A549 (cell line): Measurements from ENCODE around the gene GIPR. TPM values are rescaled to one million over a fixed set of nuclear protein-coding genes. Genes with fewer than 3 reads are reported as not detected.

Experiments used
- ATAC-seq, 2 experiments: fragments of 200-7000 bp in 1 of 2; fragments of >200 bp in 1 of 2; cut with Nextera tagmentation in 1 of 2; cut with Tn5 transposase in 1 of 2; 3 replicates each; pipeline versions ENCODE4 v1.8.0 to v1.9.1; 2018 to 2020; ENCODE audit warnings: mild to moderate bottlenecking in 1 of 2, moderate library complexity in 1 of 2
- CTCF ChIA-PET: fragments of 300-600 bp; sonication (Branson Sonifier 250); formaldehyde crosslinking; extraction: SDS; loops from one replicate; lab custom pipeline; 2021; ENCODE audit warnings: antibody characterized with exemption, inconsistent platforms; lab: Yijun Ruan, JAX
- POLR2A ChIA-PET: fragments of 350-600 bp; formaldehyde crosslinking; extraction: SDS; loops from one replicate; lab custom pipeline; 2021; ENCODE audit warnings: antibody characterized with exemption, inconsistent platforms; lab: Yijun Ruan, JAX
- DNase-seq, 2 experiments: peaks; one replicate each; pipeline versions ENCODE4 v3.0.0 to v3.0.0-alpha.2; 2011 to 2016; ENCODE audit warnings: low read depth in 1 of 2, low spot score in 1 of 2
- FAIRE-seq: peaks from 2 replicates; lab custom pipeline; 2011; peaks lifted over from hg19 to GRCh38; lab: Jason Lieb, UNC
- H3K27ac ChIP-seq, 2 experiments: fragments of >200 bp; sonication (Bioruptor Twin); formaldehyde crosslinking; 3 replicates each; pipeline ENCODE4 v1.5.1; 2016 to 2017
- H3K4me1 ChIP-seq: fragments of >200 bp; sonication (Bioruptor Twin); formaldehyde crosslinking; 3 replicates; pipeline ENCODE4 v1.6.1; 2016
- H3K4me2 ChIP-seq: fragments of >200 bp; sonication (Bioruptor Twin); formaldehyde crosslinking; 3 replicates; pipeline ENCODE4 v1.6.1; 2016
- H3K4me3 ChIP-seq: fragments of >200 bp; sonication (Bioruptor Twin); formaldehyde crosslinking; 3 replicates; pipeline ENCODE4 v1.5.1; 2016
- H3K9me3 ChIP-seq: fragments of >200 bp; sonication (Bioruptor Twin); formaldehyde crosslinking; 3 replicates; pipeline ENCODE4 v1.6.1; 2016
- CHD2 ChIP-seq: fragments of 150-350 bp; IDR thresholded peaks from 2 replicates; pipeline ENCODE4 v1.6.1; 2014; ENCODE audit warnings: low read length; ENCODE audit not compliant: partially characterized antibody
- EHF ChIP-seq: fragments of 250-450 bp; sonication (Bioruptor Pico); IDR thresholded peaks from 2 replicates; pipeline ENCODE4 v1.5.0; 2020; ENCODE audit warnings: mild to moderate bottlenecking
- GATA3 ChIP-seq: IDR thresholded peaks from 2 replicates; pipeline ENCODE4 v1.6.1; 2012; ENCODE audit warnings: borderline replicate concordance
- HOXB13 ChIP-seq: fragments of 250-450 bp; sonication (Bioruptor Pico); IDR thresholded peaks from 2 replicates; pipeline ENCODE4 v1.5.0; 2020; ENCODE audit warnings: low read depth, mild to moderate bottlenecking, moderate library complexity
- HOXB5 ChIP-seq: fragments of 250-450 bp; sonication (Bioruptor Pico); IDR thresholded peaks from 2 replicates; pipeline ENCODE4 v1.5.0; 2020; ENCODE audit warnings: mild to moderate bottlenecking, moderate library complexity
- JUN ChIP-seq, 2 experiments: fragments of >200 bp; sonication (Bioruptor Twin); formaldehyde crosslinking; IDR thresholded peaks; 2 replicates in 1 of 2; 3 replicates in 1 of 2; pipeline ENCODE4 v1.6.1; 2016 to 2017
- JUNB ChIP-seq: fragments of >200 bp; sonication (Bioruptor Twin); formaldehyde crosslinking; IDR thresholded peaks from 2 replicates; pipeline ENCODE4 v1.6.1; 2016
- MAFK ChIP-seq: fragments of 450-650 bp; IDR thresholded peaks from 2 replicates; pipeline ENCODE4 v1.6.1; 2014; ENCODE audit not compliant: partially characterized antibody
- MAZ ChIP-seq: fragments of 150-350 bp; IDR thresholded peaks from 2 replicates; pipeline ENCODE4 v1.6.1; 2014; ENCODE audit warnings: antibody characterized with exemption, low read depth, low read length, borderline replicate concordance
- MYC ChIP-seq: IDR thresholded peaks from 2 replicates; pipeline ENCODE4 v1.6.1; 2012; ENCODE audit warnings: mild to moderate bottlenecking, inconsistent platforms, low read length, improper control_type of control experiment, borderline replicate concordance
- PHF8 ChIP-seq: fragments of 200-600 bp; sonication (generic); IDR thresholded peaks from 2 replicates; pipeline ENCODE4 v1.6.1; 2016; ENCODE audit warnings: low read depth, mild to moderate bottlenecking, antibody characterized with exemption, moderate library complexity, borderline replicate concordance
- RAD21 ChIP-seq, 2 experiments: fragments of >200 bp in 1 of 2; sonication (Bioruptor Twin) in 1 of 2; formaldehyde crosslinking in 1 of 2; IDR thresholded peaks in 1 of 2; conservative IDR thresholded peaks in 1 of 2; 2 replicates in 1 of 2; 3 replicates in 1 of 2; pipeline ENCODE4 v1.6.1; 2012 to 2018; ENCODE audit warnings: inconsistent platforms in 1 of 2
- SMC3 ChIP-seq: fragments of >200 bp; sonication (Bioruptor Twin); formaldehyde crosslinking; IDR thresholded peaks from 3 replicates; pipeline ENCODE4 v1.6.1; 2018; ENCODE audit warnings: inconsistent platforms
- TFCP2L1 ChIP-seq: fragments of 250-450 bp; sonication (Bioruptor Pico); IDR thresholded peaks from 2 replicates; pipeline ENCODE4 v1.5.0; 2021; ENCODE audit warnings: mild to moderate bottlenecking
- WGBS: methylation state at CpG from one replicate; pipeline ENCODE4 v1.1.6; 2017; ENCODE audit errors: missing lambda C conversion rate; 5-methylcytosine and 5-hydroxymethylcytosine counted together
- polyA plus RNA-seq, 4 experiments: library from polyadenylated mRNA; depleted of rRNA in 3 of 4; stranded (reverse); fragments of >200 nt; fragmentation: RNase III in 1 of 4; extraction: RNeasy Plus Mini Kit Qiagen cat#74134 plus additional on column Dnase treatment in 1 of 4; gene quantifications; 2 replicates in 3 of 4; 3 replicates in 1 of 4; pipeline ENCODE4 v1.2.3, GENCODE V29; 2011 to 2017
- TF ChIP-seq, protein P1 (sequence below): fragments of >200 bp; sonication (Bioruptor Twin); formaldehyde crosslinking; IDR thresholded peaks from 3 replicates; pipeline ENCODE4 v1.6.1; 2016
- TF ChIP-seq, protein P2 (sequence below): IDR thresholded peaks from 2 replicates; pipeline ENCODE4 v1.6.1; 2012
- TF ChIP-seq, protein P3 (sequence below): fragments of 150-350 bp; IDR thresholded peaks from 2 replicates; pipeline ENCODE4 v1.6.1; 2014; ENCODE audit warnings: low read depth, mild to moderate bottlenecking, low read length
- TF ChIP-seq, protein P4 (sequence below): fragments of >200 bp; sonication (Bioruptor Twin); formaldehyde crosslinking; IDR thresholded peaks from 3 replicates; pipeline ENCODE4 v1.5.1; 2016

Gene GIPR
- polyA plus RNA-seq, 2 of the 4 experiments (the other 2 are of a cell fraction), result 1.2 to 1.4 TPM

DNA sequence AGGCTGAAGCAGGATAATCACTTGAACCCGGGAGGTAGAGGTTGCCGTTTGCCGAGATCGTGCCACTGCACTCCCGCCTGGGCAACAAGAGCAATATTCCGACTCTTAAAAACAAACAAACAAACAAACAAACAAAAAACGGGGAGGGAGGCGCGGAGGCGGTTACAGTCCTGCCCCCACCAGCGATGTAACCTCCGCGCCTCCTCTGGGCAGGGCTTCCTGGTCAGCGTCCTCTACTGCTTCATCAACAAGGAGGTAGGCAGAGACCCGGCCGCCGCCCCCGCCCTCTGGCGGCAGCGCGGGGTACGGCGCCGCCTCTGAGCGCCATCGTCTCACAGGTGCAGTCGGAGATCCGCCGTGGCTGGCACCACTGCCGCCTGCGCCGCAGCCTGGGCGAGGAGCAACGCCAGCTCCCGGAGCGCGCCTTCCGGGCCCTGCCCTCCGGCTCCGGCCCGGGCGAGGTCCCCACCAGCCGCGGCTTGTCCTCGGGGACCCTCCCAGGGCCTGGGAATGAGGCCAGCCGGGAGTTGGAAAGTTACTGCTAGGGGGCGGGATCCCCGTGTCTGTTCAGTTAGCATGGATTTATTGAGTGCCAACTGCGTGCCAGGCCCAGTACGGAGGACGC lies 13.5 kb downstream of the GIPR start:
- 2% methylated on average over 32 of the region's 51 CpGs for WGBS
- peaks cover 12% of the 10 kb centered on the region for H3K4me1 ChIP-seq
- POLR2A ChIA-PET, result interaction anchor here (1.7 to 4.3 kb wide), 2 partner anchors 10 to 87 kb away, joined by 4 to 30 read pairs; partner anchors contain the start of genes QPCTL, SIX5 and SNRPD2
- CTCF ChIA-PET, result interaction anchor here (0.6 to 10.9 kb wide), 36 partner anchors 11 to 706 kb away, joined by 3 to 159 read pairs (median 4); partner anchors contain the start of genes EML2, GIPR, QPCTL and SIX5
- H3K4me3 ChIP-seq, result peak overlapping the region; percentile 38
- peak overlapping the region; percentile 65 for H3K4me2 ChIP-seq
- no peaks in the 10 kb centered on the region for H3K9me3 ChIP-seq
- peak; percentile 84 to 86 for ATAC-seq
- H3K27ac ChIP-seq, result peak overlapping the region; percentile 67 to 87
- peak; percentile 92 to 93 for DNase-seq
- TF ChIP-seq, protein P1, sequence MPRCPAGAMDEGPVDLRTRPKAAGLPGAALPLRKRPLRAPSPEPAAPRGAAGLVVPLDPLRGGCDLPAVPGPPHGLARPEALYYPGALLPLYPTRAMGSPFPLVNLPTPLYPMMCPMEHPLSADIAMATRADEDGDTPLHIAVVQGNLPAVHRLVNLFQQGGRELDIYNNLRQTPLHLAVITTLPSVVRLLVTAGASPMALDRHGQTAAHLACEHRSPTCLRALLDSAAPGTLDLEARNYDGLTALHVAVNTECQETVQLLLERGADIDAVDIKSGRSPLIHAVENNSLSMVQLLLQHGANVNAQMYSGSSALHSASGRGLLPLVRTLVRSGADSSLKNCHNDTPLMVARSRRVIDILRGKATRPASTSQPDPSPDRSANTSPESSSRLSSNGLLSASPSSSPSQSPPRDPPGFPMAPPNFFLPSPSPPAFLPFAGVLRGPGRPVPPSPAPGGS, result 0 out of 3 replicates have a peak, but pooled peaks have one; percentile 11
- TF ChIP-seq MAZ (0 out of 2 replicates have a peak, but pooled peaks have one; percentile 48), MAFK (no peak), GATA3 (0 out of 2 replicates have a peak, but pooled peaks have one; percentile 40), HOXB13 (CRISPR knock-in tag) (0 out of 2 replicates have a peak, but pooled peaks have one; percentile 53), HOXB5 (CRISPR knock-in tag) (peak; percentile 69; the same call in 1 of the 2 replicates), RAD21 (conservative IDR thresholded peaks at IDR 0.05 in 1 of 2, IDR thresholded peaks at IDR 0.05 in 1 of 2) (peak; percentile 70 to 83), SMC3 (peak; percentile 94), JUN (IDR thresholded peaks at IDR 0.05) (peak; percentile 24 to 59; a peak in 1 of 5 replicates), CHD2 (no peak), EHF (no peak)
- TF ChIP-seq, protein P2, sequence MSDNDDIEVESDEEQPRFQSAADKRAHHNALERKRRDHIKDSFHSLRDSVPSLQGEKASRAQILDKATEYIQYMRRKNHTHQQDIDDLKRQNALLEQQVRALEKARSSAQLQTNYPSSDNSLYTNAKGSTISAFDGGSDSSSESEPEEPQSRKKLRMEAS, result peak; percentile 76; the same call in 1 of the 2 replicates
- TF ChIP-seq, protein P3, sequence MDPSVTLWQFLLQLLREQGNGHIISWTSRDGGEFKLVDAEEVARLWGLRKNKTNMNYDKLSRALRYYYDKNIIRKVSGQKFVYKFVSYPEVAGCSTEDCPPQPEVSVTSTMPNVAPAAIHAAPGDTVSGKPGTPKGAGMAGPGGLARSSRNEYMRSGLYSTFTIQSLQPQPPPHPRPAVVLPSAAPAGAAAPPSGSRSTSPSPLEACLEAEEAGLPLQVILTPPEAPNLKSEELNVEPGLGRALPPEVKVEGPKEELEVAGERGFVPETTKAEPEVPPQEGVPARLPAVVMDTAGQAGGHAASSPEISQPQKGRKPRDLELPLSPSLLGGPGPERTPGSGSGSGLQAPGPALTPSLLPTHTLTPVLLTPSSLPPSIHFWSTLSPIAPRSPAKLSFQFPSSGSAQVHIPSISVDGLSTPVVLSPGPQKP, result no peak
- TF ChIP-seq, protein P4, sequence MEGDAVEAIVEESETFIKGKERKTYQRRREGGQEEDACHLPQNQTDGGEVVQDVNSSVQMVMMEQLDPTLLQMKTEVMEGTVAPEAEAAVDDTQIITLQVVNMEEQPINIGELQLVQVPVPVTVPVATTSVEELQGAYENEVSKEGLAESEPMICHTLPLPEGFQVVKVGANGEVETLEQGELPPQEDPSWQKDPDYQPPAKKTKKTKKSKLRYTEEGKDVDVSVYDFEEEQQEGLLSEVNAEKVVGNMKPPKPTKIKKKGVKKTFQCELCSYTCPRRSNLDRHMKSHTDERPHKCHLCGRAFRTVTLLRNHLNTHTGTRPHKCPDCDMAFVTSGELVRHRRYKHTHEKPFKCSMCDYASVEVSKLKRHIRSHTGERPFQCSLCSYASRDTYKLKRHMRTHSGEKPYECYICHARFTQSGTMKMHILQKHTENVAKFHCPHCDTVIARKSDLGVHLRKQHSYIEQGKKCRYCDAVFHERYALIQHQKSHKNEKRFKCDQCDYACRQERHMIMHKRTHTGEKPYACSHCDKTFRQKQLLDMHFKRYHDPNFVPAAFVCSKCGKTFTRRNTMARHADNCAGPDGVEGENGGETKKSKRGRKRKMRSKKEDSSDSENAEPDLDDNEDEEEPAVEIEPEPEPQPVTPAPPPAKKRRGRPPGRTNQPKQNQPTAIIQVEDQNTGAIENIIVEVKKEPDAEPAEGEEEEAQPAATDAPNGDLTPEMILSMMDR, result peak; percentile 98
- FAIRE-seq, result peak; percentile 68

DNA sequence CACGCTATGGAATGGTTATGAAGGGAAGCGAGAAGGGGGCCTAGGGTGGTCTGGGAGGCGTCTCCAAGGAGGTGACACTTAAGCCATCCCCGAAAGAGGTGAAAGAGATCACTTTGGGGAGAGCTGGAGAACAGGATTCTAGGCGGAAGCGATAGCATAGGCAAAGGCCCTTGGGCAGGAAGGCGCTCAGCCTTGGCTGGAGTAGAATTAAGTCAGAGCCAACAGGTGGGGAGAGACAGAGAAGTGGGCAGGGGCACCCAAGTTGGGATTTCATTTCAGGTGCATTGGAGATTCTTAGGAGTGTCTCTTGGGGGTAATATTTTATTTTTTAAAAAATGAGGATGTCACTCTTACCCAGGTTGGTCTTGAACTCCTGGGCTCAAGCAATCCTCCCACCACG lies 14.1 kb downstream of the GIPR start:
- DNase-seq, result no peak
- no peak for FAIRE-seq
- TF ChIP-seq RAD21 (conservative IDR thresholded peaks at IDR 0.05 in 1 of 2, IDR thresholded peaks at IDR 0.05 in 1 of 2) (no peak), JUNB (no peak), MYC (no peak), CHD2 (no peak), TFCP2L1 (no peak), JUN (IDR thresholded peaks at IDR 0.05) (no peak), PHF8 (no peak)
- TF ChIP-seq, protein P4, result no peak
- CTCF ChIA-PET, result interaction anchor here (0.6 to 10.9 kb wide), 20 partner anchors 11 to 706 kb away, joined by 3 to 159 read pairs (median 5); partner anchors contain the start of genes GIPR, QPCTL, SIX5 and SNRPD2
- H3K4me2 ChIP-seq, result peak overlapping the region; percentile 65
- H3K9me3 ChIP-seq, result no peaks in the 10 kb centered on the region
- WGBS, result 90% methylated on average over 8 of the region's 8 CpGs
- H3K4me3 ChIP-seq, result peak overlapping the region; percentile 38; the same call in 2 of the 3 replicates
- POLR2A ChIA-PET, result interaction anchor here (4.3 kb wide), 1 partner anchor 9 kb away, joined by 30 read pairs; the partner anchor contains the start of genes QPCTL and SNRPD2
- H3K4me1 ChIP-seq, result peaks cover 12% of the 10 kb centered on the region
- no peak for ATAC-seq
- peak overlapping the region; percentile 67 to 87 for H3K27ac ChIP-seq
